ENCODE results near the gene NRTN.

NRTN gene

GRCh38 chr19:5877427-5877826, 72.6 kb downstream of the NRTN start:
- TF ChIP-seq, protein P1, sequence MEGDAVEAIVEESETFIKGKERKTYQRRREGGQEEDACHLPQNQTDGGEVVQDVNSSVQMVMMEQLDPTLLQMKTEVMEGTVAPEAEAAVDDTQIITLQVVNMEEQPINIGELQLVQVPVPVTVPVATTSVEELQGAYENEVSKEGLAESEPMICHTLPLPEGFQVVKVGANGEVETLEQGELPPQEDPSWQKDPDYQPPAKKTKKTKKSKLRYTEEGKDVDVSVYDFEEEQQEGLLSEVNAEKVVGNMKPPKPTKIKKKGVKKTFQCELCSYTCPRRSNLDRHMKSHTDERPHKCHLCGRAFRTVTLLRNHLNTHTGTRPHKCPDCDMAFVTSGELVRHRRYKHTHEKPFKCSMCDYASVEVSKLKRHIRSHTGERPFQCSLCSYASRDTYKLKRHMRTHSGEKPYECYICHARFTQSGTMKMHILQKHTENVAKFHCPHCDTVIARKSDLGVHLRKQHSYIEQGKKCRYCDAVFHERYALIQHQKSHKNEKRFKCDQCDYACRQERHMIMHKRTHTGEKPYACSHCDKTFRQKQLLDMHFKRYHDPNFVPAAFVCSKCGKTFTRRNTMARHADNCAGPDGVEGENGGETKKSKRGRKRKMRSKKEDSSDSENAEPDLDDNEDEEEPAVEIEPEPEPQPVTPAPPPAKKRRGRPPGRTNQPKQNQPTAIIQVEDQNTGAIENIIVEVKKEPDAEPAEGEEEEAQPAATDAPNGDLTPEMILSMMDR (IDR thresholded peaks at IDR 0.05; ENCODE audit: control insufficient read depth, extremely low read depth, insufficient read depth): no peak
- no peak for DNase-seq (ENCODE audit: low read depth)

DNA sequence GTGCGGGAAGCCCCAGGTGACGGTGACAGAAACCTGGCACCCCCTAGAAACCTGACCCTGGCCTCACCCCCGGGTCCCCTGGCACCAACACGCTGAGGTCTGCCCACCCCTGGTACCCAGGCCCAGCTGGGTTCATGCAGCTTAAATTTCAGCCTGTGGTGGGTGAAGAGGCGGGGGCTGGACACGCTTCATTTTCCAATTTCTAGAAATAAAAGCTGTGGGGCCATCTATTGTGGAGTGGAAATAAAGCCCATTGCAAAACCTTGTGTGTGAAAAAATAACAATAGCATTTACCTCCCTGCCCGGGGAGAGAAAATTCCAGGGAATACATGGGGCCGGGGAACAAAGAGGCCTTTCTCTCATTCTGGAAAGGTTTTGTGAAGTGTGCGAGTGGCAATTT, 73.0 kb downstream of the NRTN start:
- no peak for DNase-seq (ENCODE audit: low read depth)
- TF ChIP-seq, protein P1 (IDR thresholded peaks at IDR 0.05; ENCODE audit: control insufficient read depth, extremely low read depth, insufficient read depth): no peak
- no peak overlapping the region for H3K4me3 ChIP-seq (ENCODE audit: low read depth, low read length)

More at GRCh38 chr19:5877427-5877826, 72.6 kb downstream of the NRTN start:
- no peak overlapping the region for H3K4me3 ChIP-seq (ENCODE audit: low read depth, low read length)
